K562 (cell line): Measurements from ENCODE around the gene STUB1. TPM values are rescaled to one million over a fixed set of nuclear protein-coding genes. Genes with fewer than 3 reads are reported as not detected.
A peak's percentile ranks its signal among the peaks of the same experiment; 100 is the strongest.

ENCODE experiments used
- ATAC-seq: fragments of 200-7000 bp; cut with Tn5 transposase; 3 replicates; pipeline ENCODE4 v1.9.1; 2020; ENCODE audit warnings: moderate library complexity
- BruUV-seq: library from RNA; stranded (reverse); fragments of 400-500 nt; replicated peaks from 2 replicates; lab custom pipeline; 2021; lab: Mats Ljungman, UMichigan
- CTCF ChIA-PET: fragments of 300-600 bp; formaldehyde crosslinking; extraction: SDS; loops from one replicate; lab custom pipeline; 2021; ENCODE audit warnings: low intra/inter-chr PET ratio; lab: Yijun Ruan, JAX
- POLR2A ChIA-PET: fragments of 300-600, 350-650 bp; sonication (Branson Sonifier 250); formaldehyde crosslinking; extraction: SDS; loops from one replicate; lab custom pipeline; 2021; ENCODE audit warnings: antibody characterized with exemption, inconsistent platforms; lab: Yijun Ruan, JAX
- DNase-seq, 4 experiments: peaks; one replicate each; pipeline versions ENCODE4 v3.0.0 to v3.0.0-alpha.2; 2011 to 2018; ENCODE audit warnings: low spot score in 3 of 4, mixed read lengths in 3 of 4; ENCODE audit errors: extremely low read depth in 1 of 4
- FAIRE-seq: peaks from 2 replicates; lab custom pipeline; 2011; peaks lifted over from hg19 to GRCh38; lab: Jason Lieb, UNC
- H2AFZ ChIP-seq: 2 replicates; pipeline ENCODE4 v1.6.0; 2011; ENCODE audit warnings: low read depth, low read length, control low read depth, inconsistent platforms
- H3K27ac ChIP-seq: fragments of 200-600 bp; 3 replicates; pipeline ENCODE4 v1.8.0; 2011; ENCODE audit warnings: low read depth, mild to moderate bottlenecking, control low read depth, inconsistent platforms, low read length, moderate library complexity, mixed read lengths; ENCODE audit errors: extremely low read depth
- H3K27me3 ChIP-seq, 2 experiments: fragments of 300-600 bp in 1 of 2; 2 replicates in 1 of 2; 3 replicates in 1 of 2; pipeline versions ENCODE4 v1.6.0 to v1.8.0; 2011; ENCODE audit warnings: inconsistent platforms in 2 of 2, low read length in 2 of 2, mild to moderate bottlenecking in 1 of 2, mixed read lengths in 1 of 2, moderate library complexity in 1 of 2; ENCODE audit not compliant: control insufficient read depth in 2 of 2, insufficient read depth in 2 of 2
- H3K36me3 ChIP-seq: fragments of 300-600 bp; 3 replicates; pipeline ENCODE4 v1.8.0; 2011; ENCODE audit warnings: mild to moderate bottlenecking, low read length, inconsistent platforms; ENCODE audit not compliant: control insufficient read depth, insufficient read depth
- H3K4me1 ChIP-seq, 2 experiments: fragments of 200-600 bp in 1 of 2; replicated peaks in 1 of 2; 2 replicates in 1 of 2; 3 replicates in 1 of 2; pipeline versions ENCODE4 v1.5.1 to v1.8.0; 2011; ENCODE audit warnings: inconsistent platforms in 2 of 2, low read length in 2 of 2, mild to moderate bottlenecking in 1 of 2, mixed read lengths in 1 of 2, moderate library complexity in 1 of 2; ENCODE audit not compliant: control insufficient read depth in 2 of 2, insufficient read depth in 2 of 2
- H3K4me2 ChIP-seq: 2 replicates; pipeline ENCODE4 v1.6.1; 2011; ENCODE audit warnings: low read length, control low read depth, inconsistent platforms, mixed read lengths; ENCODE audit not compliant: insufficient read depth
- H3K4me3 ChIP-seq: fragments of 200-600 bp; sonication (generic), shearing (Covaris generic); 2 replicates; pipeline ENCODE4 v1.5.1; 2016; ENCODE audit warnings: control low read depth, inconsistent platforms
- H3K79me2 ChIP-seq: fragments of 200-600 bp; 3 replicates; pipeline ENCODE4 v1.8.0; 2011; ENCODE audit warnings: low read length, inconsistent platforms; ENCODE audit not compliant: control insufficient read depth, insufficient read depth
- H3K9ac ChIP-seq, 2 experiments: 2 replicates each; pipeline versions ENCODE4 v1.6.0 to v1.6.1; 2011; ENCODE audit warnings: low read depth in 2 of 2, low read length in 2 of 2, control low read depth in 1 of 2, inconsistent platforms in 1 of 2, mild to moderate bottlenecking in 1 of 2, mixed read lengths in 1 of 2; ENCODE audit not compliant: insufficient read depth in 1 of 2
- H3K9me1 ChIP-seq: one replicate; pipeline ENCODE4 v1.6.0; 2011; ENCODE audit warnings: inconsistent platforms, mild to moderate bottlenecking, low read length, moderate library complexity; ENCODE audit not compliant: control insufficient read depth, insufficient read depth
- H3K9me3 ChIP-seq: replicated peaks from 2 replicates; pipeline ENCODE4 v1.5.1; 2011; ENCODE audit warnings: low read depth, low read length, inconsistent platforms; ENCODE audit not compliant: control insufficient read depth, insufficient read depth
- H4K20me1 ChIP-seq: replicated peaks from 2 replicates; pipeline ENCODE4 v1.6.1; 2011; ENCODE audit warnings: low read length, inconsistent platforms, mixed read lengths; ENCODE audit not compliant: control insufficient read depth, insufficient read depth
- BRD4 ChIP-seq: fragments of 200-600 bp; sonication (generic); IDR thresholded peaks from 2 replicates; pipeline ENCODE4 v1.6.1; 2017; ENCODE audit warnings: inconsistent platforms
- FIP1L1 ChIP-seq: fragments of 200-400 bp; formaldehyde crosslinking; IDR thresholded peaks from 2 replicates; pipeline ENCODE4 v1.6.1; 2018; ENCODE audit warnings: mild to moderate bottlenecking, low read depth, low read length; ENCODE audit not compliant: poor library complexity, severe bottlenecking
- FOS ChIP-seq: IDR thresholded peaks from 3 replicates; pipeline ENCODE4 v1.6.1; 2011; ENCODE audit not compliant: insufficient read length; ENCODE audit errors: extremely low read depth
- GABPB1 ChIP-seq: sonication (generic); formaldehyde crosslinking; IDR thresholded peaks from 2 replicates; pipeline ENCODE4 v1.8.0; 2022; ENCODE audit warnings: mild to moderate bottlenecking, missing genetic modification reagents
- HEY1 ChIP-seq: fragments of 250-450 bp; sonication (Bioruptor Pico); IDR thresholded peaks from 2 replicates; pipeline ENCODE4 v1.5.0; 2020; ENCODE audit warnings: mild to moderate bottlenecking, moderate library complexity, borderline replicate concordance
- PCBP1 ChIP-seq: fragments of 200-400 bp; formaldehyde crosslinking; IDR thresholded peaks from 2 replicates; pipeline ENCODE4 v1.6.1; 2018; ENCODE audit warnings: mild to moderate bottlenecking, low read depth, low read length; ENCODE audit not compliant: poor library complexity, severe bottlenecking
- WGBS: fragments of 100-300 bp; shearing (Covaris generic); methylation state at CpG from one replicate; pipeline ENCODE4 v1.1.6; 2016; ENCODE audit warnings: low coverage, mixed read lengths; ENCODE audit not compliant: insufficient coverage; ENCODE audit errors: missing lambda C conversion rate; 5-methylcytosine and 5-hydroxymethylcytosine counted together
- in situ Hi-C: fragments of 300-500 bp; cut with MboI; formaldehyde crosslinking; loops from 4 replicates; pipeline ENCODE4 v1.15.0; 2018; ENCODE audit warnings: inconsistent platforms, mixed read lengths
- intact Hi-C: fragments of 100-400 bp; cut with micrococcal nuclease; formaldehyde crosslinking; loops from 2 replicates; pipeline ENCODE4 v1.14.2; 2022
- polyA plus RNA-seq, 8 experiments: library from polyadenylated mRNA; depleted of rRNA in 4 of 8; stranded (reverse) in 5 of 8; unstranded in 3 of 8; fragments of >200 nt; fragmentation: Nextera tagmentation in 2 of 8; fragmentation: Illumina TruSeq in 1 of 8; extraction: Ambion mirVana in 2 of 8; extraction: Trizol in 1 of 8; gene quantifications; 2 replicates each; pipeline versions ENCODE4 v1.2.1 to v1.2.3, GENCODE V29; 2011 to 2014; ENCODE audit warnings: inconsistent platforms in 1 of 8, missing spikeins in 1 of 8
- total RNA-seq, 7 experiments: library from RNA; depleted of rRNA in 6 of 7; stranded (reverse); fragments of >200 nt in 6 of 7; fragmentation: Illumina TruSeq in 2 of 7; extraction: Trizol in 2 of 7; gene quantifications; 2 replicates each; pipeline versions ENCODE4 v1.2.1 to v1.2.3, GENCODE V29; 2011 to 2021; ENCODE audit warnings: low replicate concordance in 1 of 7
- TF ChIP-seq, protein P1 (sequence below): fragments of 250-450 bp; sonication (Bioruptor Pico); IDR thresholded peaks from 2 replicates; pipeline ENCODE4 v1.6.1; 2021; ENCODE audit warnings: mild to moderate bottlenecking
- TF ChIP-seq, protein P2 (sequence below): sonication (generic); formaldehyde crosslinking; IDR thresholded peaks from 2 replicates; pipeline ENCODE4 v1.8.1; 2023; ENCODE audit warnings: mild to moderate bottlenecking, missing genetic modification reagents
- TF ChIP-seq, protein P3 (sequence below): fragments of 250-450 bp; sonication (Bioruptor Pico); IDR thresholded peaks from 2 replicates; pipeline ENCODE4 v1.4.0; 2020; ENCODE audit warnings: mild to moderate bottlenecking, moderate library complexity

STUB1 gene
- total and polyA plus RNA-seq, 9 of the 15 experiments (the other 6 are each of a cell fraction or from before 2014, with no cell fraction given), result 10.6 to 251 (median 152) TPM

DNA sequence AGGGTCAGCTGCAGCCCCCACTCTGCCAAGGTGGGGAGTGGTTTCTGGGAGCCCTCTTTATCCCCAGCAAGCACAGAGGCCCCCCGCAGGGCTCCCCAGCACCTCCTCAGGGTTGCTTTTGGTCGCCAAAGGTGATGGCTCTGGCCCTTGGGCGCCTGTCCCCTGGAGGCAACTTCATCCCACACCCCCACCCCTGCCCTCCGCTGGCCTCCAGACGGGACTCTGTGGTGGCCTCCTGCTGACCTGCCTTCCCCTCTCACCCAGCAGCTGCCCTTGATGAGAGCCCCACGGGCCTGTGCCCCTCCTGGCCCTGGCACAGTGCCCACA lies 20.1 kb upstream of the STUB1 start:
- intact Hi-C loops, result loop anchor here (2.0 to 10.0 kb wide), 2 partner anchors 71 to 265 kb away; partner anchors contain the start of gene NME4
- peaks cover 2 to 92% of the 10 kb centered on the region in 2 experiments; a peak in 4 of 5 replicates for H3K4me1 ChIP-seq
- no peaks in the 10 kb centered on the region for H3K9me1 ChIP-seq
- TF ChIP-seq FOS (no peak), FIP1L1 (peak; percentile 46), BRD4 (no peak), GABPB1 (no peak), HEY1 (no peak), PCBP1 (peak; percentile 15)
- TF ChIP-seq, protein P1, sequence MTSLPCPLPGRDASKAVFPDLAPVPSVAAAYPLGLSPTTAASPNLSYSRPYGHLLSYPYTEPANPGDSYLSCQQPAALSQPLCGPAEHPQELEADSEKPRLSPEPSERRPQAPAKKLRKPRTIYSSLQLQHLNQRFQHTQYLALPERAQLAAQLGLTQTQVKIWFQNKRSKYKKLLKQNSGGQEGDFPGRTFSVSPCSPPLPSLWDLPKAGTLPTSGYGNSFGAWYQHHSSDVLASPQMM (CRISPR knock-in tag), result no peak
- TF ChIP-seq, protein P2, sequence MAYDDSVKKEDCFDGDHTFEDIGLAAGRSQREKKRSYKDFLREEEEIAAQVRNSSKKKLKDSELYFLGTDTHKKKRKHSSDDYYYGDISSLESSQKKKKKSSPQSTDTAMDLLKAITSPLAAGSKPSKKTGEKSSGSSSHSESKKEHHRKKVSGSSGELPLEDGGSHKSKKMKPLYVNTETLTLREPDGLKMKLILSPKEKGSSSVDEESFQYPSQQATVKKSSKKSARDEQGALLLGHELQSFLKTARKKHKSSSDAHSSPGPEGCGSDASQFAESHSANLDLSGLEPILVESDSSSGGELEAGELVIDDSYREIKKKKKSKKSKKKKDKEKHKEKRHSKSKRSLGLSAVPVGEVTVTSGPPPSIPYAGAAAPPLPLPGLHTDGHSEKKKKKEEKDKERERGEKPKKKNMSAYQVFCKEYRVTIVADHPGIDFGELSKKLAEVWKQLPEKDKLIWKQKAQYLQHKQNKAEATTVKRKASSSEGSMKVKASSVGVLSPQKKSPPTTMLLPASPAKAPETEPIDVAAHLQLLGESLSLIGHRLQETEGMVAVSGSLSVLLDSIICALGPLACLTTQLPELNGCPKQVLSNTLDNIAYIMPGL (CRISPR knock-in tag), result 0 out of 2 replicates have a peak, but pooled peaks have one; percentile 40
- TF ChIP-seq, protein P3, sequence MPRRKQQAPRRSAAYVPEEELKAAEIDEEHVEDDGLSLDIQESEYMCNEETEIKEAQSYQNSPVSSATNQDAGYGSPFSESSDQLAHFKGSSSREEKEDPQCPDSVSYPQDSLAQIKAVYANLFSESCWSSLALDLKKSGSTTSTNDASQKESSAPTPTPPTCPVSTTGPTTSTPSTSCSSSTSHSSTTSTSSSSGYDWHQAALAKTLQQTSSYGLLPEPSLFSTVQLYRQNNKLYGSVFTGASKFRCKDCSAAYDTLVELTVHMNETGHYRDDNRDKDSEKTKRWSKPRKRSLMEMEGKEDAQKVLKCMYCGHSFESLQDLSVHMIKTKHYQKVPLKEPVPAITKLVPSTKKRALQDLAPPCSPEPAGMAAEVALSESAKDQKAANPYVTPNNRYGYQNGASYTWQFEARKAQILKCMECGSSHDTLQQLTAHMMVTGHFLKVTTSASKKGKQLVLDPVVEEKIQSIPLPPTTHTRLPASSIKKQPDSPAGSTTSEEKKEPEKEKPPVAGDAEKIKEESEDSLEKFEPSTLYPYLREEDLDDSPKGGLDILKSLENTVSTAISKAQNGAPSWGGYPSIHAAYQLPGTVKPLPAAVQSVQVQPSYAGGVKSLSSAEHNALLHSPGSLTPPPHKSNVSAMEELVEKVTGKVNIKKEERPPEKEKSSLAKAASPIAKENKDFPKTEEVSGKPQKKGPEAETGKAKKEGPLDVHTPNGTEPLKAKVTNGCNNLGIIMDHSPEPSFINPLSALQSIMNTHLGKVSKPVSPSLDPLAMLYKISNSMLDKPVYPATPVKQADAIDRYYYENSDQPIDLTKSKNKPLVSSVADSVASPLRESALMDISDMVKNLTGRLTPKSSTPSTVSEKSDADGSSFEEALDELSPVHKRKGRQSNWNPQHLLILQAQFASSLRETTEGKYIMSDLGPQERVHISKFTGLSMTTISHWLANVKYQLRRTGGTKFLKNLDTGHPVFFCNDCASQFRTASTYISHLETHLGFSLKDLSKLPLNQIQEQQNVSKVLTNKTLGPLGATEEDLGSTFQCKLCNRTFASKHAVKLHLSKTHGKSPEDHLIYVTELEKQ (CRISPR knock-in tag), result no peak
- peak overlapping the region; percentile 66 for H3K4me2 ChIP-seq
- H3K27me3 ChIP-seq, result no peaks in the 10 kb centered on the region
- BruUV-seq, result no TSS peak
- DNase-seq (no peak), FAIRE-seq (no peak), ATAC-seq (no peak)
- no peaks in the 10 kb centered on the region for H3K9me3 ChIP-seq
- ChIA-PET CTCF (interaction anchor here (1.9 kb wide), 1 partner anchor 81 kb away, joined by 8 read pairs; no protein-coding TSS in a partner anchor), POLR2A (interaction anchor here (0.6 to 1.4 kb wide), 4 partner anchors 9 to 81 kb away, joined by 3 to 6 read pairs (median 4); no protein-coding TSS in a partner anchor)
- in situ Hi-C loops, result no loop called here
- H3K27ac ChIP-seq, result no peak overlapping the region
- H3K36me3 ChIP-seq, result no peaks in the 10 kb centered on the region
- H4K20me1 ChIP-seq, result no peaks in the 10 kb centered on the region
- no peaks in the 10 kb centered on the region; the same call in 2 of the 3 replicates for H3K79me2 ChIP-seq
- peak overlapping the region; percentile 18; the same call in 1 of the 2 replicates for H3K4me3 ChIP-seq
- WGBS, result 38% methylated on average over 6 of the region's 6 CpGs
- peak overlapping the region in 1 of 2 experiments; percentile 53; a peak in 3 of 4 replicates for H3K9ac ChIP-seq
- peak overlapping the region; percentile 89; the same call in 1 of the 2 replicates for H2AFZ ChIP-seq
